Upper lobe of right lung (tissue), 1 donor: ENCODE results near the gene HERC3. TPM values are rescaled to one million over a fixed set of nuclear protein-coding genes. Genes with fewer than 3 reads are reported as not detected.

Source experiments
- ATAC-seq: fragments of 200-7000 bp; cut with Tn5 transposase; one replicate; pipeline ENCODE4 v1.9.1; 2020; ENCODE audit warnings: mild to moderate bottlenecking, moderate library complexity
- DNase-seq: peaks from one replicate; pipeline ENCODE4 v3.0.0-alpha.2; 2020
- H3K27ac ChIP-seq: fragments of 200-600 bp; one replicate; pipeline ENCODE4 v1.8.0; 2022
- H3K27me3 ChIP-seq: fragments of 200-600 bp; one replicate; pipeline ENCODE4 v1.8.0; 2022; ENCODE audit warnings: mild to moderate bottlenecking
- H3K36me3 ChIP-seq: fragments of 200-600 bp; one replicate; pipeline ENCODE4 v1.8.0; 2022
- H3K4me1 ChIP-seq: fragments of 200-600 bp; one replicate; pipeline ENCODE4 v1.8.0; 2022
- H3K4me3 ChIP-seq: fragments of 200-600 bp; one replicate; pipeline ENCODE4 v1.8.0; 2022; ENCODE audit warnings: mild to moderate bottlenecking
- H3K9me3 ChIP-seq: fragments of 200-600 bp; one replicate; pipeline ENCODE4 v1.8.0; 2022
- CTCF ChIP-seq: fragments of 200-600 bp; IDR thresholded peaks from one replicate; pipeline ENCODE4 v1.8.0; 2022; ENCODE audit warnings: antibody characterized with exemption
- intact Hi-C: fragments of 100-400 bp; cut with DNase I; formaldehyde crosslinking; loops from one replicate; pipeline ENCODE4 v1.11.0; 2022
- total RNA-seq: library from RNA; stranded (reverse); fragmentation: NEBNext Ultra II Directional; extraction: Animal tissue kit (Norgen Biotek cat#: 25700); gene quantifications from one replicate; pipeline ENCODE4 v1.2.1, GENCODE V29; 2021
- donor health status: DM: no; HTN: yes; CAD: no; lungs with severe emphysema.

The HERC3 gene
- total RNA-seq, 1 donor from 2014 or later, result 50.0 TPM

- no peak for TF ChIP-seq CTCF
- ATAC-seq (no peak), DNase-seq (no peak)
- no peaks in the 10 kb centered on the region for H3K36me3 ChIP-seq
- H3K4me1 ChIP-seq, result peaks cover 5% of the 10 kb centered on the region
- no peaks in the 10 kb centered on the region for H3K9me3 ChIP-seq
- intact Hi-C loops, result no loop called here
- no peak overlapping the region for H3K4me3 ChIP-seq
- H3K27me3 ChIP-seq, result no peaks in the 10 kb centered on the region
- H3K27ac ChIP-seq, result no peak overlapping the region
These were observed 6.4 kb upstream of the HERC3 start for GRCh38 chr4:88585917-88586316.

- TF ChIP-seq CTCF, result no peak
- Histone ChIP-seq H3K27ac (no peak overlapping the region), H3K9me3 (no peaks in the 10 kb centered on the region), H3K4me3 (no peak overlapping the region), H3K36me3 (no peaks in the 10 kb centered on the region), H3K4me1 (peaks cover 10% of the 10 kb centered on the region), H3K27me3 (no peaks in the 10 kb centered on the region)
- ATAC-seq, result no peak
- intact Hi-C loops, result no loop called here
- no peak for DNase-seq
These were observed 5.0 kb upstream of the HERC3 start for GRCh38 chr4:88587306-88587705.

- H3K9me3 ChIP-seq, result no peaks in the 10 kb centered on the region
- no peak for TF ChIP-seq CTCF
- peak overlapping the region; percentile 98 for H3K4me3 ChIP-seq
- peaks cover 10% of the 10 kb centered on the region for H3K4me1 ChIP-seq
- peak overlapping the region; percentile 97 for H3K27ac ChIP-seq
- ATAC-seq (peak; percentile 96), DNase-seq (peak; percentile 94)
- H3K36me3 ChIP-seq, result peaks cover 22% of the 10 kb centered on the region
- no peaks in the 10 kb centered on the region for H3K27me3 ChIP-seq
- intact Hi-C loops, result no loop called here
These were observed 544 bp downstream of the HERC3 start for GRCh38 chr4:88592600-88593448.

GRCh38 chr4:88597970-88598660 is 5.8 kb downstream of the HERC3 start:
- H3K27ac ChIP-seq, result no peak overlapping the region
- no peak overlapping the region for H3K4me3 ChIP-seq
- peaks cover 20% of the 10 kb centered on the region for H3K4me1 ChIP-seq
- no peaks in the 10 kb centered on the region for H3K27me3 ChIP-seq
- no peak for DNase-seq
- H3K9me3 ChIP-seq, result no peaks in the 10 kb centered on the region
- H3K36me3 ChIP-seq, result peaks cover 22% of the 10 kb centered on the region
- TF ChIP-seq CTCF, result no peak
- intact Hi-C loops, result no loop called here
- no peak for ATAC-seq

GRCh38 chr4:88599298-88599697 is 7.0 kb downstream of the HERC3 start:
- Histone ChIP-seq H3K4me1 (peaks cover 20% of the 10 kb centered on the region), H3K36me3 (peaks cover 22% of the 10 kb centered on the region), H3K4me3 (no peak overlapping the region), H3K9me3 (no peaks in the 10 kb centered on the region), H3K27me3 (no peaks in the 10 kb centered on the region), H3K27ac (peak overlapping the region; percentile 26)
- intact Hi-C loops, result no loop called here
- DNase-seq (no peak), ATAC-seq (peak; percentile 36)
- TF ChIP-seq CTCF, result no peak
